ENCODE data around the gene GOLGA2. TPM values are rescaled to one million over a fixed set of nuclear protein-coding genes. Genes with fewer than 3 reads are reported as not detected.
"Not testable (repeated sequence)": the region's sequence is repeated elsewhere in the genome, so short reads cannot be mapped to it uniquely, and the experiment has no call there.

GOLGA2 gene
- total and polyA plus RNA-seq, 2 donors: 18.3 to 45.0 TPM

- H3K4me3 ChIP-seq (ENCODE audit: low read length in 2 of 2): no peak overlapping the region
- H3K27me3 ChIP-seq (ENCODE audit: control insufficient read depth in 2 of 2, insufficient read depth in 1 of 2, low read length in 1 of 2): no peaks in the 10 kb centered on the region
- no peaks in the 10 kb centered on the region for H3K9me3 ChIP-seq (ENCODE audit: control insufficient read depth in 2 of 2, insufficient read depth in 1 of 2, low read length in 1 of 2)
- DNase-seq (ENCODE audit: low read depth in 6 of 9, low spot score in 9 of 9): no peak
- no peaks in the 10 kb centered on the region for H3K4me1 ChIP-seq (ENCODE audit: control insufficient read depth in 2 of 2, insufficient read depth in 2 of 2, low read length in 2 of 2)
- H3K27ac ChIP-seq (ENCODE audit: low read depth in 1 of 2, low read length in 1 of 2): no peak overlapping the region
- H3K36me3 ChIP-seq (ENCODE audit: control insufficient read depth in 2 of 2, insufficient read depth in 2 of 2, low read length in 1 of 2): no peaks in the 10 kb centered on the region
- 94% methylated on average over 22 of the region's 22 CpGs for WGBS
Measured at GRCh38 chr9:128232528-128233428, 43.0 kb downstream of the GOLGA2 start.

- Histone ChIP-seq H3K36me3 (ENCODE audit: control insufficient read depth in 2 of 2, insufficient read depth in 2 of 2, low read length in 1 of 2) (no peaks in the 10 kb centered on the region), H3K27me3 (ENCODE audit: control insufficient read depth in 2 of 2, insufficient read depth in 1 of 2, low read length in 1 of 2) (no peaks in the 10 kb centered on the region), H3K27ac (ENCODE audit: low read depth in 1 of 2, low read length in 1 of 2) (no peak overlapping the region), H3K4me1 (ENCODE audit: control insufficient read depth in 2 of 2, insufficient read depth in 2 of 2, low read length in 2 of 2) (no peaks in the 10 kb centered on the region), H3K4me3 (ENCODE audit: low read length in 2 of 2) (no peak overlapping the region), H3K9me3 (ENCODE audit: control insufficient read depth in 2 of 2, insufficient read depth in 1 of 2, low read length in 1 of 2) (no peaks in the 10 kb centered on the region)
- 90% methylated on average over 16 of the region's 16 CpGs for WGBS
- DNase-seq (ENCODE audit: low read depth in 6 of 9, low spot score in 9 of 9): no peak
Measured at GRCh38 chr9:128231638-128232527, 43.9 kb downstream of the GOLGA2 start.

GRCh38 chr9:128230897-128231296 lies 44.9 kb downstream of the GOLGA2 start:
- H3K36me3 ChIP-seq (ENCODE audit: control insufficient read depth in 2 of 2, insufficient read depth in 2 of 2, low read length in 1 of 2); H3K27me3 ChIP-seq (ENCODE audit: control insufficient read depth in 2 of 2, insufficient read depth in 1 of 2, low read length in 1 of 2); H3K9me3 ChIP-seq (ENCODE audit: control insufficient read depth in 2 of 2, insufficient read depth in 1 of 2, low read length in 1 of 2); H3K4me1 ChIP-seq (ENCODE audit: control insufficient read depth in 2 of 2, insufficient read depth in 2 of 2, low read length in 2 of 2); DNase-seq (ENCODE audit: low read depth in 6 of 9, low spot score in 9 of 9); H3K4me3 ChIP-seq (ENCODE audit: low read length in 2 of 2); H3K27ac ChIP-seq (ENCODE audit: low read depth in 1 of 2, low read length in 1 of 2): not testable (repeated sequence)
- WGBS: 94% methylated on average over 7 of the region's 7 CpGs

GRCh38 chr9:128226412-128226801 lies 49.4 kb downstream of the GOLGA2 start:
- DNase-seq (ENCODE audit: low read depth in 6 of 9, low spot score in 9 of 9): no peak
- H3K36me3 ChIP-seq (ENCODE audit: control insufficient read depth in 2 of 2, insufficient read depth in 2 of 2, low read length in 1 of 2): no peaks in the 10 kb centered on the region
- 91% methylated on average over 5 of the region's 5 CpGs for WGBS
- no peaks in the 10 kb centered on the region for H3K4me1 ChIP-seq (ENCODE audit: control insufficient read depth in 2 of 2, insufficient read depth in 2 of 2, low read length in 2 of 2)
- H3K4me3 ChIP-seq (ENCODE audit: low read length in 2 of 2): no peak overlapping the region
- H3K27me3 ChIP-seq (ENCODE audit: control insufficient read depth in 2 of 2, insufficient read depth in 1 of 2, low read length in 1 of 2): no peaks in the 10 kb centered on the region
- no peaks in the 10 kb centered on the region for H3K9me3 ChIP-seq (ENCODE audit: control insufficient read depth in 2 of 2, insufficient read depth in 1 of 2, low read length in 1 of 2)
- no peak overlapping the region for H3K27ac ChIP-seq (ENCODE audit: low read depth in 1 of 2, low read length in 1 of 2)

GRCh38 chr9:128225770-128226411 lies 49.9 kb downstream of the GOLGA2 start:
- H3K9me3 ChIP-seq (ENCODE audit: control insufficient read depth in 2 of 2, insufficient read depth in 1 of 2, low read length in 1 of 2): no peaks in the 10 kb centered on the region
- no peaks in the 10 kb centered on the region for H3K4me1 ChIP-seq (ENCODE audit: control insufficient read depth in 2 of 2, insufficient read depth in 2 of 2, low read length in 2 of 2)
- no peak for DNase-seq (ENCODE audit: low read depth in 6 of 9, low spot score in 9 of 9)
- WGBS: 94% methylated on average over 19 of the region's 19 CpGs
- no peak overlapping the region for H3K4me3 ChIP-seq (ENCODE audit: low read length in 2 of 2)
- H3K36me3 ChIP-seq (ENCODE audit: control insufficient read depth in 2 of 2, insufficient read depth in 2 of 2, low read length in 1 of 2): no peaks in the 10 kb centered on the region
- no peak overlapping the region for H3K27ac ChIP-seq (ENCODE audit: low read depth in 1 of 2, low read length in 1 of 2)
- no peaks in the 10 kb centered on the region for H3K27me3 ChIP-seq (ENCODE audit: control insufficient read depth in 2 of 2, insufficient read depth in 1 of 2, low read length in 1 of 2)

GRCh38 chr9:128224877-128225276 lies 50.9 kb downstream of the GOLGA2 start:
- H3K4me1 ChIP-seq (ENCODE audit: control insufficient read depth in 2 of 2, insufficient read depth in 2 of 2, low read length in 2 of 2): no peaks in the 10 kb centered on the region
- H3K9me3 ChIP-seq (ENCODE audit: control insufficient read depth in 2 of 2, insufficient read depth in 1 of 2, low read length in 1 of 2): no peaks in the 10 kb centered on the region
- no peak overlapping the region for H3K4me3 ChIP-seq (ENCODE audit: low read length in 2 of 2)
- H3K36me3 ChIP-seq (ENCODE audit: control insufficient read depth in 2 of 2, insufficient read depth in 2 of 2, low read length in 1 of 2): no peaks in the 10 kb centered on the region
- WGBS: 96% methylated on average over 7 of the region's 7 CpGs
- no peak overlapping the region for H3K27ac ChIP-seq (ENCODE audit: low read depth in 1 of 2, low read length in 1 of 2)
- H3K27me3 ChIP-seq (ENCODE audit: control insufficient read depth in 2 of 2, insufficient read depth in 1 of 2, low read length in 1 of 2): no peaks in the 10 kb centered on the region
- no peak for DNase-seq (ENCODE audit: low read depth in 6 of 9, low spot score in 9 of 9)

GRCh38 chr9:128222880-128223670 lies 52.7 kb downstream of the GOLGA2 start:
- Histone ChIP-seq H3K36me3 (ENCODE audit: control insufficient read depth in 2 of 2, insufficient read depth in 2 of 2, low read length in 1 of 2) (no peaks in the 10 kb centered on the region), H3K9me3 (ENCODE audit: control insufficient read depth in 2 of 2, insufficient read depth in 1 of 2, low read length in 1 of 2) (no peaks in the 10 kb centered on the region), H3K27ac (ENCODE audit: low read depth in 1 of 2, low read length in 1 of 2) (no peak overlapping the region), H3K27me3 (ENCODE audit: control insufficient read depth in 2 of 2, insufficient read depth in 1 of 2, low read length in 1 of 2) (peaks cover 0 to 6% of the 10 kb centered on the region in 2 donors), H3K4me3 (ENCODE audit: low read length in 2 of 2) (no peak overlapping the region), H3K4me1 (ENCODE audit: control insufficient read depth in 2 of 2, insufficient read depth in 2 of 2, low read length in 2 of 2) (peaks cover 3 to 10% of the 10 kb centered on the region in 2 donors)
- 96% methylated on average over 13 of the region's 13 CpGs for WGBS
- no peak for DNase-seq (ENCODE audit: low read depth in 6 of 9, low spot score in 9 of 9)

- no peak for DNase-seq (ENCODE audit: low read depth in 6 of 9, low spot score in 9 of 9)
- Histone ChIP-seq H3K27ac (ENCODE audit: low read depth in 1 of 2, low read length in 1 of 2) (no peak overlapping the region), H3K4me1 (ENCODE audit: control insufficient read depth in 2 of 2, insufficient read depth in 2 of 2, low read length in 2 of 2) (peaks cover 3 to 15% of the 10 kb centered on the region in 2 donors), H3K4me3 (ENCODE audit: low read length in 2 of 2) (no peak overlapping the region), H3K27me3 (ENCODE audit: control insufficient read depth in 2 of 2, insufficient read depth in 1 of 2, low read length in 1 of 2) (peaks cover 0 to 8% of the 10 kb centered on the region in 2 donors), H3K36me3 (ENCODE audit: control insufficient read depth in 2 of 2, insufficient read depth in 2 of 2, low read length in 1 of 2) (no peaks in the 10 kb centered on the region), H3K9me3 (ENCODE audit: control insufficient read depth in 2 of 2, insufficient read depth in 1 of 2, low read length in 1 of 2) (no peaks in the 10 kb centered on the region)
- 97% methylated on average over 10 of the region's 10 CpGs for WGBS
Measured at GRCh38 chr9:128222026-128222425, 53.8 kb downstream of the GOLGA2 start.
